GM23338 (cell line): Measurements from ENCODE around the gene S100PBP.

Source experiments
- CREB1 ChIP-seq: fragments of 250-450 bp; sonication (Bioruptor Pico); IDR thresholded peaks from 2 replicates; pipeline ENCODE4 v1.5.0; 2020; ENCODE audit warnings: low read depth, mild to moderate bottlenecking, moderate library complexity
- CTCF ChIP-seq, 2 experiments: fragments of 200-600 bp in 1 of 2; sonication (generic) in 1 of 2; conservative IDR thresholded peaks; 2 replicates each; pipeline versions ENCODE4 v1.5.1 to v1.6.1; 2016 to 2017; ENCODE audit warnings: antibody characterized with exemption in 2 of 2, low read depth in 2 of 2, mild to moderate bottlenecking in 2 of 2, moderate library complexity in 1 of 2
- ETS1 ChIP-seq: IDR thresholded peaks from 2 replicates; pipeline ENCODE4 v1.6.1; 2016; ENCODE audit warnings: antibody characterized with exemption
- EZH2 ChIP-seq: fragments of 200-600 bp; sonication (generic); IDR thresholded peaks from one replicate; pipeline ENCODE4 v1.8.0; 2017; ENCODE audit warnings: antibody characterized with exemption, mild to moderate bottlenecking, low read depth; ENCODE audit not compliant: unreplicated experiment
- EZH2phosphoT487 ChIP-seq: fragments of 200-600 bp; sonication (generic); IDR thresholded peaks from one replicate; pipeline ENCODE4 v1.8.1; 2018; ENCODE audit warnings: antibody characterized with exemption; ENCODE audit not compliant: unreplicated experiment
- JUNB ChIP-seq: IDR thresholded peaks from one replicate; pipeline ENCODE4 v1.6.1; 2016; ENCODE audit warnings: antibody characterized with exemption; ENCODE audit not compliant: unreplicated experiment
- NANOG ChIP-seq: IDR thresholded peaks from 2 replicates; pipeline ENCODE4 v1.6.1; 2016; ENCODE audit warnings: antibody characterized with exemption, borderline replicate concordance
- POLR2AphosphoS5 ChIP-seq: IDR thresholded peaks from 2 replicates; pipeline ENCODE4 v1.6.1; 2016; ENCODE audit warnings: antibody characterized with exemption, low read depth
- REST ChIP-seq: IDR thresholded peaks from one replicate; pipeline ENCODE4 v1.6.1; 2018; ENCODE audit warnings: antibody characterized with exemption; ENCODE audit not compliant: unreplicated experiment
- STAT1 ChIP-seq: IDR thresholded peaks from one replicate; pipeline ENCODE4 v1.6.1; 2016; ENCODE audit warnings: antibody characterized with exemption; ENCODE audit not compliant: unreplicated experiment
- ZNF114 ChIP-seq: fragments of 250-450 bp; sonication (Bioruptor Pico); IDR thresholded peaks from 2 replicates; pipeline ENCODE4 v1.5.0; 2020; ENCODE audit warnings: mild to moderate bottlenecking, moderate library complexity
- ZNF462 ChIP-seq: fragments of 250-450 bp; sonication (Bioruptor Pico); IDR thresholded peaks from 2 replicates; pipeline ENCODE4 v1.5.0; 2020; ENCODE audit warnings: mild to moderate bottlenecking, moderate library complexity

- TF ChIP-seq CTCF (conservative IDR thresholded peaks at IDR 0.05; ENCODE audit: low read depth in 2 of 2) (no peak), EZH2phosphoT487 (no peak), POLR2AphosphoS5 (peak; percentile 62; the same call in 1 of the 2 replicates), REST (no peak), JUNB (no peak), EZH2 (no peak), CREB1 (no peak), STAT1 (no peak), ETS1 (no peak), ZNF114 (CRISPR knock-in tag) (no peak), ZNF462 (CRISPR knock-in tag) (no peak), NANOG (no peak)
Observed at GRCh38 chr1:32773764-32774463, 43.5 kb upstream of the S100PBP start.
